Smooth muscle cell (in vitro differentiated cells): ENCODE data around the gene LPCAT3. TPM values are rescaled to one million over a fixed set of nuclear protein-coding genes. Genes with fewer than 3 reads are reported as not detected.
A peak's percentile ranks its signal among the peaks of the same experiment; 100 is the strongest.

Source experiments
- DNase-seq: peaks from one replicate; lab custom pipeline; 2025; ENCODE audit not compliant: unreplicated experiment; lab: John Stamatoyannopoulos, UW
- H2AFZ ChIP-seq: fragments of 200-600 bp; sonication (generic); 2 replicates; pipeline ENCODE4 v1.6.0; 2016; ENCODE audit warnings: antibody characterized with exemption, low read depth, mild to moderate bottlenecking
- H3F3A ChIP-seq: fragments of 200-600 bp; sonication (generic); 2 replicates; pipeline ENCODE4 v1.6.0; 2017; ENCODE audit warnings: antibody characterized with exemption, low read depth
- H3K27ac ChIP-seq: fragments of 200-600 bp; sonication (generic); 2 replicates; pipeline ENCODE4 v1.5.1; 2016; ENCODE audit warnings: low read depth, mild to moderate bottlenecking
- H3K27me3 ChIP-seq: fragments of 200-600 bp; sonication (generic); 2 replicates; pipeline ENCODE4 v1.6.1; 2016; ENCODE audit warnings: low read depth, mild to moderate bottlenecking
- H3K36me3 ChIP-seq: fragments of 200-600 bp; sonication (generic); 2 replicates; pipeline ENCODE4 v1.5.1; 2016; ENCODE audit warnings: low read depth
- H3K4me1 ChIP-seq: fragments of 200-600 bp; sonication (generic); 2 replicates; pipeline ENCODE4 v1.5.1; 2016; ENCODE audit warnings: low read depth
- H3K4me2 ChIP-seq: fragments of 200-600 bp; sonication (generic); 2 replicates; pipeline ENCODE4 v1.6.0; 2016; ENCODE audit warnings: mild to moderate bottlenecking
- H3K4me3 ChIP-seq: fragments of 200-600 bp; sonication (generic); 2 replicates; pipeline ENCODE4 v1.5.1; 2016; ENCODE audit warnings: mild to moderate bottlenecking
- H3K79me2 ChIP-seq: fragments of 200-600 bp; sonication (generic); 2 replicates; pipeline ENCODE4 v1.6.0; 2016; ENCODE audit warnings: low read depth, mild to moderate bottlenecking
- H3K9ac ChIP-seq: fragments of 200-600 bp; sonication (generic); 2 replicates; pipeline ENCODE4 v1.6.0; 2016; ENCODE audit warnings: low read depth
- H3K9me3 ChIP-seq: fragments of 200-600 bp; sonication (generic); replicated peaks from 2 replicates; pipeline ENCODE4 v1.5.1; 2016; ENCODE audit warnings: low read depth
- H4K20me1 ChIP-seq: fragments of 200-600 bp; sonication (generic); 2 replicates; pipeline ENCODE4 v1.6.0; 2016; ENCODE audit warnings: low read depth
- CTCF ChIP-seq: fragments of 200-600 bp; sonication (generic); IDR thresholded peaks from 2 replicates; pipeline ENCODE4 v1.5.1; 2017; ENCODE audit warnings: borderline replicate concordance, mild to moderate bottlenecking, antibody characterized with exemption; ENCODE audit not compliant: insufficient read depth, poor library complexity, severe bottlenecking
- WGBS: methylation state at CpG from one replicate; pipeline ENCODE4 v1.1.7; 2016; ENCODE audit warnings: low lambda C conversion rate; 5-methylcytosine and 5-hydroxymethylcytosine counted together
- polyA plus RNA-seq: library from polyadenylated mRNA; unstranded; fragments of >200 nt; fragmentation: Nextera tagmentation; extraction: Ambion mirVana; gene quantifications from 2 replicates; pipeline ENCODE4 v1.2.1, GENCODE V29; 2016
- total RNA-seq: library from RNA; depleted of rRNA; stranded (reverse); fragments of >200 nt; gene quantifications from 2 replicates; pipeline ENCODE4 v1.2.3, GENCODE V29; 2014

Gene LPCAT3
- total and polyA plus RNA-seq, 2 experiments from 2014 or later, result 28.3 to 35.9 TPM

- Histone ChIP-seq H2AFZ (no peak overlapping the region), H3K79me2 (no peaks in the 10 kb centered on the region), H3K4me1 (peaks cover 9% of the 10 kb centered on the region), H3K9ac (no peak overlapping the region), H3K27ac (no peak overlapping the region), H3K4me3 (peak overlapping the region; percentile 71), H3K4me2 (peak overlapping the region; percentile 90), H3F3A (no peaks in the 10 kb centered on the region), H3K36me3 (no peaks in the 10 kb centered on the region), H3K9me3 (no peaks in the 10 kb centered on the region), H4K20me1 (no peaks in the 10 kb centered on the region), H3K27me3 (no peaks in the 10 kb centered on the region)
- DNase-seq, result no peak
- 72% methylated on average over 6 of the region's 6 CpGs for WGBS
- TF ChIP-seq CTCF, result no peak
Measured at GRCh38 chr12:7016958-7017571, 1.2 kb downstream of the LPCAT3 start.

- no peak overlapping the region for H3K27ac ChIP-seq
- no peaks in the 10 kb centered on the region for H3K36me3 ChIP-seq
- WGBS, result 94% methylated on average over 6 of the region's 6 CpGs
- no peak overlapping the region for H3K9ac ChIP-seq
- no peaks in the 10 kb centered on the region for H3K27me3 ChIP-seq
- H3K79me2 ChIP-seq, result no peaks in the 10 kb centered on the region
- no peak overlapping the region for H3K4me2 ChIP-seq
- TF ChIP-seq CTCF, result no peak
- H3F3A ChIP-seq, result no peaks in the 10 kb centered on the region
- H3K9me3 ChIP-seq, result no peaks in the 10 kb centered on the region
- peaks cover 9% of the 10 kb centered on the region for H3K4me1 ChIP-seq
- no peaks in the 10 kb centered on the region for H4K20me1 ChIP-seq
- no peak for DNase-seq
- H3K4me3 ChIP-seq, result no peak overlapping the region
- H2AFZ ChIP-seq, result no peak overlapping the region
Measured at GRCh38 chr12:7015555-7016370, 2.5 kb downstream of the LPCAT3 start.

GRCh38 chr12:7013101-7013500, 5.2 kb downstream of the LPCAT3 start:
- H4K20me1 ChIP-seq, result no peaks in the 10 kb centered on the region
- H3K36me3 ChIP-seq, result no peaks in the 10 kb centered on the region
- WGBS, result 95% methylated on average over 3 of the region's 3 CpGs

More at GRCh38 chr12:7013101-7013500, 5.2 kb downstream of the LPCAT3 start:
- Histone ChIP-seq H3K9ac (no peak overlapping the region), H3K4me1 (peaks cover 9% of the 10 kb centered on the region), H3K4me2 (no peak overlapping the region), H3K79me2 (no peaks in the 10 kb centered on the region), H3K27me3 (no peaks in the 10 kb centered on the region), H3K4me3 (no peak overlapping the region), H3K27ac (no peak overlapping the region), H3K9me3 (no peaks in the 10 kb centered on the region), H2AFZ (no peak overlapping the region), H3F3A (no peaks in the 10 kb centered on the region)
- TF ChIP-seq CTCF, result no peak
- no peak for DNase-seq
